Liver (tissue), 3 donors: Measurements from ENCODE around the gene PRPF6.

Experiments
- FOXA1 ChIP-seq: IDR thresholded peaks from 2 replicates; pipeline ENCODE4 v1.6.1; 2016; ENCODE audit warnings: antibody characterized with exemption
- GABPA ChIP-seq, 2 donors: IDR thresholded peaks in 1 of 2; conservative IDR thresholded peaks in 1 of 2; 2 replicates each; pipeline ENCODE4 v1.6.1; 2016; ENCODE audit warnings: antibody characterized with exemption in 2 of 2, mild to moderate bottlenecking in 1 of 2, moderate library complexity in 1 of 2
- HNF4A ChIP-seq, 2 donors: conservative IDR thresholded peaks; 2 replicates each; pipeline ENCODE4 v1.6.1; 2016; ENCODE audit warnings: antibody characterized with exemption in 2 of 2, mild to moderate bottlenecking in 2 of 2
- HNF4G ChIP-seq: IDR thresholded peaks from 2 replicates; pipeline ENCODE4 v1.6.1; 2016; ENCODE audit warnings: antibody characterized with exemption
- JUND ChIP-seq, 2 donors: IDR thresholded peaks; 2 replicates each; pipeline ENCODE4 v1.6.1; 2016; ENCODE audit warnings: antibody characterized with exemption in 2 of 2
- MAX ChIP-seq: IDR thresholded peaks from 2 replicates; pipeline ENCODE4 v1.6.1; 2016; ENCODE audit warnings: antibody characterized with exemption
- RAD21 ChIP-seq, 2 donors: IDR thresholded peaks; 2 replicates each; pipeline ENCODE4 v1.6.1; 2016; ENCODE audit warnings: antibody characterized with exemption in 2 of 2, mild to moderate bottlenecking in 2 of 2
- SP1 ChIP-seq: IDR thresholded peaks from 2 replicates; pipeline ENCODE4 v1.6.1; 2018; ENCODE audit warnings: antibody characterized with exemption, mild to moderate bottlenecking
- TAF1 ChIP-seq: conservative IDR thresholded peaks from 2 replicates; pipeline ENCODE4 v1.6.1; 2016; ENCODE audit warnings: antibody characterized with exemption, mild to moderate bottlenecking
- YY1 ChIP-seq: IDR thresholded peaks from 2 replicates; pipeline ENCODE4 v1.6.1; 2016; ENCODE audit warnings: antibody characterized with exemption, mild to moderate bottlenecking
- TF ChIP-seq, protein P1 (sequence below): fragments of 150-350 bp; IDR thresholded peaks from 2 replicates; pipeline ENCODE4 v1.5.1; 2017; ENCODE audit warnings: improper control_type of control experiment, low read depth, low read length; ENCODE audit not compliant: missing input control
- TF ChIP-seq, protein P2 (sequence below): IDR thresholded peaks from 2 replicates; pipeline ENCODE4 v1.6.1; 2016; ENCODE audit warnings: antibody characterized with exemption
- donor health status: healthy.
- donor health status: healthy.

- TF ChIP-seq, protein P1, sequence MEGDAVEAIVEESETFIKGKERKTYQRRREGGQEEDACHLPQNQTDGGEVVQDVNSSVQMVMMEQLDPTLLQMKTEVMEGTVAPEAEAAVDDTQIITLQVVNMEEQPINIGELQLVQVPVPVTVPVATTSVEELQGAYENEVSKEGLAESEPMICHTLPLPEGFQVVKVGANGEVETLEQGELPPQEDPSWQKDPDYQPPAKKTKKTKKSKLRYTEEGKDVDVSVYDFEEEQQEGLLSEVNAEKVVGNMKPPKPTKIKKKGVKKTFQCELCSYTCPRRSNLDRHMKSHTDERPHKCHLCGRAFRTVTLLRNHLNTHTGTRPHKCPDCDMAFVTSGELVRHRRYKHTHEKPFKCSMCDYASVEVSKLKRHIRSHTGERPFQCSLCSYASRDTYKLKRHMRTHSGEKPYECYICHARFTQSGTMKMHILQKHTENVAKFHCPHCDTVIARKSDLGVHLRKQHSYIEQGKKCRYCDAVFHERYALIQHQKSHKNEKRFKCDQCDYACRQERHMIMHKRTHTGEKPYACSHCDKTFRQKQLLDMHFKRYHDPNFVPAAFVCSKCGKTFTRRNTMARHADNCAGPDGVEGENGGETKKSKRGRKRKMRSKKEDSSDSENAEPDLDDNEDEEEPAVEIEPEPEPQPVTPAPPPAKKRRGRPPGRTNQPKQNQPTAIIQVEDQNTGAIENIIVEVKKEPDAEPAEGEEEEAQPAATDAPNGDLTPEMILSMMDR, result no peak
- no peak for TF ChIP-seq YY1
- TF ChIP-seq, protein P2, sequence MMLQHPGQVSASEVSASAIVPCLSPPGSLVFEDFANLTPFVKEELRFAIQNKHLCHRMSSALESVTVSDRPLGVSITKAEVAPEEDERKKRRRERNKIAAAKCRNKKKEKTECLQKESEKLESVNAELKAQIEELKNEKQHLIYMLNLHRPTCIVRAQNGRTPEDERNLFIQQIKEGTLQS, result no peak
- TF ChIP-seq JUND (IDR thresholded peaks at IDR 0.05), result no peak
- TF ChIP-seq SP1, result no peak
- no peak for TF ChIP-seq MAX
- TF ChIP-seq HNF4A (conservative IDR thresholded peaks at IDR 0.05), result no peak
- no peak for TF ChIP-seq GABPA (IDR thresholded peaks at IDR 0.05 in 1 of 2, conservative IDR thresholded peaks at IDR 0.05 in 1 of 2)
- no peak for TF ChIP-seq TAF1
- no peak for TF ChIP-seq RAD21 (IDR thresholded peaks at IDR 0.05)
- TF ChIP-seq HNF4G, result no peak
- no peak for TF ChIP-seq FOXA1
Observed at GRCh38 chr20:63968136-63968927, 12.6 kb upstream of the PRPF6 start.
